AG10803 (cell line): ENCODE results near the gene CTNNA1.

Experiments used
- DNase-seq: peaks from one replicate; pipeline ENCODE4 v3.0.0; 2010; ENCODE audit warnings: low read depth
- H3K4me3 ChIP-seq: 2 replicates; pipeline ENCODE4 v1.5.1; 2011; ENCODE audit warnings: mild to moderate bottlenecking, low read length, control low read depth
- TF ChIP-seq, protein P1 (sequence below): conservative IDR thresholded peaks from 2 replicates; pipeline ENCODE4 v1.5.1; 2011; ENCODE audit warnings: mild to moderate bottlenecking, low read length, control low read depth, inconsistent platforms

CTNNA1 gene

DNA sequence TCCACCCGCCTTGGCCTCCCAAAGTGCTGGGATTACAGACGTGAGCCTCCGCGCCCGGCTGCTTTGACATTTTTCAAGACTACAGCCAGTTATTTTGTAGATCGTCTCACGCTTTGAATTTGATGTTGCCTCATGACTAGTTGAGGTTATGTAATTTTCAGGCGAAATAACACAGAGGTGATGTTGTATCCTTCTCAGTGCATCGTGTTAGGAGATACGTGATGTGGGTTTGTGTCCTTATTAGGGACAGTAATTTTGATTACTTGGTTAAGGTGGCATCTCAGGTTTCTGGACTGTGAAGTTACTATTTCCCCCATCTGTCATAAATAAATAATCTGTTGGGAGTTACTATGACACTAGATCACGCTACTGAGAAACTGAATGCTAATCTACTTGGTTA lies 25.0 kb downstream of the CTNNA1 start:
- no peak overlapping the region for H3K4me3 ChIP-seq
- no peak for DNase-seq
- TF ChIP-seq, protein P1, sequence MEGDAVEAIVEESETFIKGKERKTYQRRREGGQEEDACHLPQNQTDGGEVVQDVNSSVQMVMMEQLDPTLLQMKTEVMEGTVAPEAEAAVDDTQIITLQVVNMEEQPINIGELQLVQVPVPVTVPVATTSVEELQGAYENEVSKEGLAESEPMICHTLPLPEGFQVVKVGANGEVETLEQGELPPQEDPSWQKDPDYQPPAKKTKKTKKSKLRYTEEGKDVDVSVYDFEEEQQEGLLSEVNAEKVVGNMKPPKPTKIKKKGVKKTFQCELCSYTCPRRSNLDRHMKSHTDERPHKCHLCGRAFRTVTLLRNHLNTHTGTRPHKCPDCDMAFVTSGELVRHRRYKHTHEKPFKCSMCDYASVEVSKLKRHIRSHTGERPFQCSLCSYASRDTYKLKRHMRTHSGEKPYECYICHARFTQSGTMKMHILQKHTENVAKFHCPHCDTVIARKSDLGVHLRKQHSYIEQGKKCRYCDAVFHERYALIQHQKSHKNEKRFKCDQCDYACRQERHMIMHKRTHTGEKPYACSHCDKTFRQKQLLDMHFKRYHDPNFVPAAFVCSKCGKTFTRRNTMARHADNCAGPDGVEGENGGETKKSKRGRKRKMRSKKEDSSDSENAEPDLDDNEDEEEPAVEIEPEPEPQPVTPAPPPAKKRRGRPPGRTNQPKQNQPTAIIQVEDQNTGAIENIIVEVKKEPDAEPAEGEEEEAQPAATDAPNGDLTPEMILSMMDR: no peak

DNA sequence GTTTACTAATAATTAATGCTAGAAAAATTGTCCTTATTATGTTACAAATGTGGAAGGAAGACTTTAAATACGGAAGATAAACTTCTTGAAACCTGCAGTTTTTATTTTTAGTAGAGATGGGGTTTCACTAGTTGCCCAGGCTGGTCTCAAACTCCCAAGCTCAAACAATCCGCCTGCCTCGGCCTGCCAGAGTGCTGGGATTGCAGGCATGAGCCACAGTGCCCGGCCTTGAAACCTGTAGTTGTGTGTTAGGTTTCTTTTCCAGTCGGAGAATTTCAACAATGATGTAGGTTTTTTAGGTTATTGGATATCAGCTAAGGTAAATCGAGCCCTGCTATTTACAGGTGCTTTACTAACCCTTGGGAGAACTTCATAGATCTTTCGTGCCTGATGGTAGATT lies 30.8 kb downstream of the CTNNA1 start:
- DNase-seq: no peak
- TF ChIP-seq, protein P1: no peak
- H3K4me3 ChIP-seq: no peak overlapping the region

DNA sequence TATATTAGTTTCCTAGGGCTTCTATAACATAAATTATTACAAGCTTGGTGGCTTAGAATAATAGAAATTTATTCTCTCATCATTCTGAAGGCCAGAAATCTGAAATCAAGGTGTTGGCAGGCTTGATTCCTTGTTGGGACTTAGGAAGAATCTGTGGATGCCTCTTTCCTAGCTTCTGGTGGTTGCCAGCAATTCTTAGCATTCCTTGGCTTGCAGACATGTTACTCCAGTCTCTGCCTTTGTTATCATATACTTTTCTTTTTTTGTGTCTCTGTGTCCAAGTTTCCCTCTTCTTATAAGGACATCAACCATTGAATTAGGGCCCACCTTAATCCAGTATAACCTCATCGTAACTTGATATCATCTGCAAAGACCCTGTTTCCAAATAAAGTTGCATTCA lies 31.4 kb downstream of the CTNNA1 start:
- H3K4me3 ChIP-seq: no peak overlapping the region
- TF ChIP-seq, protein P1: no peak
- peak; percentile 67 for DNase-seq

DNA sequence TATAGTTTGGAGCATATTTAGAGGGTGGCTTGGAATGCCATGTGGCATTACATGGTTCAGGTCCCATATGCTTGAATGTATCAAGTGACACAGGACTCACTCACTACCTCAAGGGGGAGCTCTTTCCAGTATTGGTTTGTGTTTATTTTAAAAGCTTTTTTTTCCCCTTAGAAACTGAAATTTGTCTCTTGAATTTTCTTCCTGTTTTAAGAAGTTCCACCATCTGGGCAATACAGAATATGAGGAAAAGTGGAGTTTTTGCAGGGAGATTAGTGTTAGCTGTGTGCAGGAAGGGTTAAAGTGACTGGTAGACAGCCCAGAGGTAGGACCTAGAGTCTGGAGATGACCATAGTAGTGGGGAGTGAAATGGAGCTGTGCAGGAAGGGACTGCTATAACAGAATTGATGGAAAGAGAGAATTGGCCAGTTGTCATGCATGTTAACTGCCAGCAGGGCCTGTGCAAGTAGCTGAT lies 36.6 kb downstream of the CTNNA1 start:
- no peak overlapping the region for H3K4me3 ChIP-seq
- TF ChIP-seq, protein P1: peak; percentile 61
- DNase-seq: peak; percentile 28

DNA sequence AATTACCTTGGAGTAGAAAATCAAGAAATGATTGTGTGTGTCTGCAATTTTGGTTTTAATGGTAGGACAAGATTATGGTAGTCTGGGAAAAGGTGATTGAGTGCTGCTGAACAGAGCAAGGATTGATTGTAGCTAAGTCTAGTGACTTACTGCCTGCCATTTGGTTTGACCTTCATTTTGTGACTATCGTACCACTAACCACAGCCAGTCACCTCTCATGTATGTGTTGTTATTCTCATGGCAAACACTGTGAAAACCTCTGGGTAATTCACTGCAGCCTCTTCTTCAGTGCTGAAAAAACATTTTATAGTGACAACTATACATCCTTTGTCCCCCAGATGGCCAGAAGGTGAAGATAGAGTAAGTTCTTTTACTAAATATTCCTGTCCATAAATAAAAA lies 37.5 kb downstream of the CTNNA1 start:
- no peak for DNase-seq
- TF ChIP-seq, protein P1: no peak
- no peak overlapping the region for H3K4me3 ChIP-seq

DNA sequence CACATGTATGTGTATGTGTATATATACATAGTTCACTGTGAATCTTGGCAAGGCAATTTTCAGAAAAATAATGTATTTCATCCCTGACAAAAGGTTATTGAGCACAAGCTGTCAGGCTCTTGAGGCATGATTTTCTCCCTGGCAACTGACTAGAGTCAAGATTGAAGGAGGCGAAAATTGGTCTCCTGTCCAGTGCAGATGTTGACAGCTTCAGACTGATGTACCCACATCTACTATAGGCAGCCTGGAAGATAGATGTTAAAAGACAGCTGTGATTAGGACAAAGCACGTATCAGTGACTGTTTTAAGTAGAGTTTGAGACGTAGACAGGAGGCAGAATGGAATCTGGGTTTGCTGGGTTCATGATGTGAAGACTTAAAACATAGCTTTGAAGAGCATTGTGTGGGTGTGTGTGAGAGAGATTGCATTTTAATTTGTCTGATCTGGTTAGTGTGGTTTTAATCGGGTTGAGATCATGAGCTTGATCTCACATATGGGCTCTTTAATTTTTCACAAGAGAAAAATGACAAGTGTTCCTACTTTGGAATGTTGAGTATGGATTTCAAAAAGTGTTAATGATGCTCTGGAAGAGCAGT lies 39.1 kb downstream of the CTNNA1 start:
- peak; percentile 30 for DNase-seq
- no peak overlapping the region for H3K4me3 ChIP-seq
- TF ChIP-seq, protein P1: no peak

DNA sequence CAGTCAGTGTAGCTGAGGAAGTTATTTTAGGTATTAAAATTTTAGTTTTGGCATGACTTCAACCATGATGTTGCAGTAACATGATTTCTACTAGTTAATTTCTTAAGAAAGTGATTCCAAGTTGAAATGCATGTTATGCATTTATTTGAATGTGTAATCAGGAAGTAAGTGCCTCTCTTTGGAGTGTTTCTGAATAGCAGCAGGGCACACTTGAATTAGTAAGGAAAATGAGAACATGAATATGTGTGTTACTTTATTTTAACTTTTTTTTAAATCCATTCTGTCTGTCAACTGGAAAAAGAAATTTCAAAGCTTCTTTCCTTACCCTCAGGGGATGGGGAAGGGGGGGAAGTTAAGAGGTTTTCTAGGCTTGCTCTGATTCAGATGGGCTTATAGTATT lies 40.4 kb downstream of the CTNNA1 start:
- no peak overlapping the region for H3K4me3 ChIP-seq
- TF ChIP-seq, protein P1: no peak
- DNase-seq: peak; percentile 44
